Esophagus squamous epithelium (tissue), 5 donors: Measurements from ENCODE around the gene ABHD1. TPM values are rescaled to one million over a fixed set of nuclear protein-coding genes. Genes with fewer than 3 reads are reported as not detected.

ENCODE experiments used
- DNase-seq: peaks from one replicate; lab custom pipeline; 2025; lab: John Stamatoyannopoulos, UW
- H3K27ac ChIP-seq, 4 donors: fragments of 200-600 bp; sonication (generic); one replicate each; pipeline ENCODE4 v1.5.1; 2016 to 2019; ENCODE audit warnings: mild to moderate bottlenecking in 1 of 4
- H3K27me3 ChIP-seq, 4 donors: fragments of 200-600 bp; sonication (generic); 1 replicate in 3 of 4; 2 replicates in 1 of 4; pipeline versions ENCODE4 v1.5.1 to v1.6.0; 2017 to 2021; ENCODE audit warnings: antibody characterized with exemption in 1 of 4
- H3K36me3 ChIP-seq, 3 donors: fragments of 200-600 bp; sonication (generic); one replicate each; pipeline ENCODE4 v1.5.1; 2016 to 2019
- H3K4me1 ChIP-seq, 3 donors: fragments of 200-600 bp; sonication (generic); one replicate each; pipeline ENCODE4 v1.5.1; 2017 to 2019
- H3K4me3 ChIP-seq, 4 donors: fragments of 200-600 bp; sonication (generic); 1 replicate in 3 of 4; 2 replicates in 1 of 4; pipeline ENCODE4 v1.5.1; 2016 to 2019; ENCODE audit warnings: mild to moderate bottlenecking in 2 of 4, moderate library complexity in 1 of 4
- H3K9me3 ChIP-seq, 3 donors: fragments of 200-600 bp; sonication (generic); one replicate each; pipeline ENCODE4 v1.5.1; 2016 to 2019
- CTCF ChIP-seq, 6 experiments: fragments of 450-650 bp in 4 of 6; fragments of 200-600 bp in 2 of 6; sonication (generic) in 2 of 6; IDR thresholded peaks; one replicate each; pipeline ENCODE4 v1.5.1; 2016 to 2019; ENCODE audit warnings: antibody characterized with exemption in 6 of 6, mild to moderate bottlenecking in 4 of 6, moderate library complexity in 4 of 6
- POLR2A ChIP-seq, 4 donors: fragments of 450-650 bp; IDR thresholded peaks; one replicate each; pipeline ENCODE4 v1.6.1; 2017; ENCODE audit warnings: antibody characterized with exemption in 4 of 4, mild to moderate bottlenecking in 4 of 4, moderate library complexity in 3 of 4
- WGBS, 2 donors: methylation state at CpG; one replicate each; pipeline ENCODE4 v1.1.5; 2018; 5-methylcytosine and 5-hydroxymethylcytosine counted together
- intact Hi-C: fragments of 100-400 bp; cut with DNase I; formaldehyde crosslinking; loops from one replicate; pipeline ENCODE4 v1.15.0; 2022
- total RNA-seq, 4 donors: library from RNA; depleted of rRNA; stranded (reverse); fragments of >200 nt; gene quantifications; one replicate each; pipeline ENCODE4 v1.1.0, GENCODE V29; 2016
- donor health status: DM: yes; HTN: yes; CAD: no.

ABHD1 gene
- total RNA-seq, 4 donors from 2014 or later = not detected

DNA sequence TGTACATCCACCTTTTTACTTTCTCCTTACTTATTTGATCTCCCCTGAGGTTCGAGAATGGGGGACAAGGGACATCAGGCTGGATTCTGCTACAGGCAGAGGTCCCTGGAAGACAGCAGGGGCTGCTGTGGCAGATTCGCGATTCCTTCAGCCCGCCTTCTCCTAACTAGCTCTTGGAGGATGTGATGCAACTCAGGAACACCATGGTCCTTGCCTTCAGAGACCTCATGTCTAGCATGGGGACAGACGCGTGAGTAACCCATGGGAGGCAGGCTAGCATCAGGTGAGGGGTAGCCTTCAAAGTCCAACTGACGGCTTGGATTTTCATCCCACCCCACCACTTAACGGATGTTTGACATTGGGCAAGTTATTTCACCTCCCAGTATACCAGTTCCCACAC lies 24.3 kb downstream of the ABHD1 start:
- Histone ChIP-seq H3K9me3 (no peaks in the 10 kb centered on the region), H3K4me3 (no peak overlapping the region), H3K36me3 (no peaks in the 10 kb centered on the region), H3K27me3 (peaks cover 0 to 12% (median 0%) of the 10 kb centered on the region in 4 donors), H3K27ac (no peak overlapping the region), H3K4me1 (peaks cover 0 to 8% (median 0%) of the 10 kb centered on the region in 3 donors)
- DNase-seq = no peak
- 72 to 95% methylated on average over 4 of the region's 8 CpGs for WGBS, 2 donors
- intact Hi-C loops = no loop called here
- TF ChIP-seq CTCF (IDR thresholded peaks at IDR 0.05) = no peak
- TF ChIP-seq POLR2A (IDR thresholded peaks at IDR 0.05) = no peak

DNA sequence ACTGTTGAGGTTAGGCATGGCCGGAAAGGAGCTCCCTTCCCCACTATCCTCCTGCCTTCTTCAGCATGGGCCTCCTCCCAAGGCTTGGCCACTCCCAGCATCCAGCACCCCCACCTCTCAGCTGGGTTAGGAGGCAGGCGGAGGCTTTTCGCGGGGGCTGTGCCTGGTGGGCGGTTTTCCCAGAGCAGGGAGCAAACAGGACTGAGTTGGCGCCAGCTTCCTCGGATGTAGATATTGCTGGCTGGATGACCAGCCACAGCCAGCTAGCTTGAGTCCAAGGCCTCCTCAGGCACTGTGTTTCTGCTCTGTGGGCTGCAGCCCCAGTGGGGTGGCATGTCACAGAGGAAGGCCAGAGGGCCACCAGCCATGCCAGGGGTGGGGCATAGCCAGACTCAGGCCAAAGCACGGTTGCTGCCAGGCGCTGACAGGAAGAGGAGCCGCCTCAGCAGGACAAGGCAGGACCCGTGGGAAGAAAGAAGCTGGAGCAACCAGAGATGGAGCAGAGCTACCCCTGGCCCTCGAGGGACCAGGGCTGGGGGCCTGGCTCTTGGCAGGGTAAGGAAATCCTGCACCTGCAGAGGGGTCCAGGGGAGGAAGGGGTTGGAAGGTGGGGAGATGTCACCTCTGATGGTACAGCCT lies 25.3 kb downstream of the ABHD1 start, which contains the start of gene TCF23:
Gene TCF23, plus strand, starts transcription at position 204 of the 639 bp plus-strand sequence. Its CDS starts 130 bp downstream, at position 334.
- H3K27ac ChIP-seq = no peak within 1 kb of the TSS
- H3K4me1 ChIP-seq = no peaks in the 10 kb centered on the region
- H3K27me3 ChIP-seq = peaks cover 0 to 12% (median 0%) of the 10 kb centered on the region in 4 donors
- no peak for TF ChIP-seq CTCF (IDR thresholded peaks at IDR 0.05)
- no peak for TF ChIP-seq POLR2A (IDR thresholded peaks at IDR 0.05)
- no peak within 1 kb of the TSS for H3K4me3 ChIP-seq
- 59 to 65% methylated on average over 8 to 9 of the region's 12 CpGs for WGBS, 2 donors
- no peaks in the 10 kb centered on the region for H3K36me3 ChIP-seq
- intact Hi-C loops = no loop called here
- no peak for DNase-seq
- H3K9me3 ChIP-seq = no peaks in the 10 kb centered on the region

DNA sequence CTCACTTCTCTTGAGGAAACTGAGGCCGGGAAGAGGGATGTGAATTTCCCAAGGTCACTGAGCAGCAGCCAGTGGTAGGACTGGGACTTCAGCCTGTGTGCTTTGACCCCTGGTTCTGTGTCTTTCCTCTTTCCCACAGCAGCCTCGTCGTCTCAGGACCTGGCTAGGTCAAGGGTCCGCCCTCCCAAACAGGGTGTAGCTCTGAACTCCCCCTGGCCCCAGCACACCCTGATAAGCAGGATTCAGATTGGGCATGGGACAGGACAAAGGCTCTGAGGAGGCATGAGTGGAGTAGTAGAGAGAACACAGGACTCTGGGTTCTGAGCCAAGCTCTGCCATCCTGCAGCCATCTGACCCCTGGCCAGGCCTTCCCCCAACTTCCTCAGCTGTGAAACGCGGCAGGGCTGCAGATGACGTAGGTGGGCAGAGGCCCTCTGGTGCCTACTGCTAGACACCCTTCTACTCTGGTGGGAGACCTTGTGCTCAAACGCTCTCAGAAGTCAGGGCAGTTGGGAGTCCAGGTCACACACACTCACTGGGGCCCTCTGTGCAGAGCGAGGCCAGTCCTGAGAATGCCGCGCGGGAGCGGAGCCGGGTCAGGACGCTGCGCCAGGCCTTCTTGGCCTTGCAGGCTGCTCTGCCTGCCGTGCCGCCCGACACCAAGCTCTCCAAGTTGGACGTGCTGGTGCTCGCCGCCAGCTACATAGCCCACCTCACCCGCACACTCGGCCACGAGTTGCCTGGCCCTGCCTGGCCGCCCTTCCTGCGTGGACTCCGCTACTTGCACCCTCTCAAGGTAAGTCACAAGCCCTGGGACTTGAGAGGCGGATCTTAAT lies 26.2 kb downstream of the ABHD1 start:
- no peaks in the 10 kb centered on the region for H3K4me1 ChIP-seq
- no peaks in the 10 kb centered on the region for H3K9me3 ChIP-seq
- intact Hi-C loops = no loop called here
- peaks cover 0 to 12% (median 0%) of the 10 kb centered on the region in 4 donors for H3K27me3 ChIP-seq
- DNase-seq = no peak
- 80 to 83% methylated on average over 6 to 21 of the region's 29 CpGs for WGBS, 2 donors
- H3K36me3 ChIP-seq = no peaks in the 10 kb centered on the region
- no peak overlapping the region for H3K4me3 ChIP-seq
- no peak for TF ChIP-seq POLR2A (IDR thresholded peaks at IDR 0.05)
- TF ChIP-seq CTCF (IDR thresholded peaks at IDR 0.05) = no peak
- H3K27ac ChIP-seq = no peak overlapping the region

DNA sequence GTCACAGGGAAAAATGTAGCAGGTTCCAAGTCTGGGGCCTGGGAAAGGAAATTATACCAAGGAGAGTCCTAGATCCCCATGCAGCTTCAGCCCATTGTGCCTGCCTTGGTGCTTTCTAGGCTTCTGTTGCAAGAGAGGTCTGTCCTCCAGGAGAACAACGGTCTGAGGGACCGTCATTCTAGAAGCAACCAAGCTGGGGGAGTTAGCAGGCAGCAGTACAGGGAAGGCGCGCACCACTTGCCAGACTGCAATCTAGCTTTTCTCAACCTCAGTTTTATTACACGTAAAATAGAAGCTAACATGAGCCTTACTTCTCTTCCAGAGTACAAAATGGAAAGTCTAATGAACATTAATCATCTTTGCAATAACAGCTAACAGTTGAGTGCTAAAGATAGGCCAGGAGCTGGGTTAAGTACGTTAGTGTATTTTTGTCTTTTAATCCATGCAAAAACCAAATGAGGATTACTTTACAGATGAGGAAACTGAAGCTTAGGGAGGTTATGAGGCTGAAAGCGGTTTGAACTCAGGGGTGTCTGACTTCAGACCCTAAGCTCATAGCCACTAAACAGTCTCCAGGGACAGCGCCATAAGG lies 27.1 kb downstream of the ABHD1 start:
- DNase-seq = no peak
- no peaks in the 10 kb centered on the region for H3K4me1 ChIP-seq
- H3K27me3 ChIP-seq = peaks cover 0 to 12% (median 0%) of the 10 kb centered on the region in 4 donors
- WGBS, 2 donors = 82 to 85% methylated on average over 8 of the region's 8 CpGs
- intact Hi-C loops = no loop called here
- H3K27ac ChIP-seq = no peak overlapping the region
- H3K36me3 ChIP-seq = no peaks in the 10 kb centered on the region
- no peak for TF ChIP-seq CTCF (IDR thresholded peaks at IDR 0.05)
- no peak for TF ChIP-seq POLR2A (IDR thresholded peaks at IDR 0.05)
- H3K9me3 ChIP-seq = no peaks in the 10 kb centered on the region
- no peak overlapping the region for H3K4me3 ChIP-seq
